Measurements from ENCODE around the gene ELAVL3. TPM values are rescaled to one million over a fixed set of nuclear protein-coding genes. Genes with fewer than 3 reads are reported as not detected.

The ELAVL3 gene
- total RNA-seq, 1 experiment from 2014 or later = 1.2 TPM

DNA sequence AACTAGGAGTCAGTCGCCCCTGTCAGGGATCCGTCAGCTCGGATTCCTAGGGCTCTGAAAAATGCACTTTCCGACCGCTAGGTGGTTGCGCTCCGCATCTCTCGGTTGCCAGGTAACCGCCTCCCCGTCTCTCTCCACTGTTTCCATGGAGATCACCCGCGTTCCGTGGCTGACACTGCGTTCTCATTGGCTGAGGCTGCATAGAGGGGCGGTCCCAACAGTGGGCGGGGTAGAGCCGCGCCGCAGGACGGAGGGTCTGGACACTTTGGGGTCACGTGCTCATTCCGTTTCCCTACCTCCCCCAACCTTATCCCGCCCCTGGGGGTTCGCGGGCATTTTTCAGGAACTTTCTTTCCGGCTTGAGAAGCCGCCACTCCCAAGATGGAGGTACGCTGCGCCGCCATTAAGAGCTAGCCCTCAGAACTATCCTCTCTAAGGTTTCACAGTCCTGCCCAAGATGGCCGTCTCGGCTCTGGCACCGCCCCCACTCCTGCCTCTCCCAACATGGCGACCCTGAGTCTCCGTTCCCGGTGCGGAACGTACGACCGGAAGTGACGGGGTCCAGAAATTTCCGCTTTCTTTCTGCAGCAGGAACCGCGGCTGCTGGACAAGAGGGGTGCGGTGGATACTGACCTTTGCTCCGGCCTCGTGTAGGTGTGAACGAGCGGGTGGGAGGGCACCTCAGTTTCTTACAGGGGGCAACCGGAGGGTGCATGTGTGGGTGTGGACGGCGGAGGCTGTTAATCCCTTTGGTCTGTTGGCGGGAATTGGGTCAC, 45.6 kb downstream of the ELAVL3 start, which contains the start of the genes ODAD3 and PRKCSH:
Gene ODAD3 (minus strand): TSS at position 65 of the 776 bp plus-strand sequence. CDS start 105 bp downstream, outside the sequence.
Gene PRKCSH (plus strand): TSS at position 579 of the 776 bp plus-strand sequence. CDS start 483 bp downstream, outside the sequence.
- Histone ChIP-seq H4K20me1 (ENCODE audit: control insufficient read depth, insufficient read depth, insufficient read length) (no peaks in the 10 kb centered on the region), H3K27me3 (ENCODE audit: insufficient read depth, low read length) (no peaks in the 10 kb centered on the region), H3K23ac (ENCODE audit: insufficient read length, low read depth, low read length) (no peak within 1 kb of the TSS), H3K9me3 (ENCODE audit: control insufficient read depth, low read depth, low read length) (no peaks in the 10 kb centered on the region), H3K23me2 (ENCODE audit: insufficient read length, low read depth, low read length, poor library complexity, severe bottlenecking) (peaks cover 9% of the 10 kb centered on the region), H3K79me2 (ENCODE audit: insufficient read depth, low read length) (peaks cover 4% of the 10 kb centered on the region; the same call in 1 of the 2 replicates), H4K8ac (replicated peaks; ENCODE audit: insufficient read length, low read depth, low read length) (no peak within 1 kb of the TSS), H4K5ac (ENCODE audit: insufficient read length, low read depth, low read length) (peak within 1 kb of the TSS; percentile 80), H3T11ph (ENCODE audit: low read length) (peak within 1 kb of the TSS; percentile 68), H2AFZ (ENCODE audit: low read length) (no peak within 1 kb of the TSS), H2AK5ac (ENCODE audit: insufficient read length, low read length) (no peak within 1 kb of the TSS), H2BK20ac (ENCODE audit: low read depth, low read length, poor library complexity, severe bottlenecking) (no peak within 1 kb of the TSS), H3K4me1 (ENCODE audit: insufficient read depth, low read length) (peaks cover 3% of the 10 kb centered on the region; the same call in 1 of the 2 replicates), H3K56ac (ENCODE audit: insufficient read length, low read depth, low read length) (no peak within 1 kb of the TSS), H2BK120ac (ENCODE audit: low read depth, low read length, poor library complexity, severe bottlenecking) (no peak within 1 kb of the TSS), H3K4ac (ENCODE audit: low read depth, low read length) (no peak within 1 kb of the TSS; the same call in 1 of the 2 replicates), H3K18ac (ENCODE audit: insufficient read length, low read depth, low read length) (peak within 1 kb of the TSS; percentile 80), H3K27ac (ENCODE audit: insufficient read length, low read depth, low read length) (no peak within 1 kb of the TSS), H4K91ac (ENCODE audit: insufficient read length, low read depth, low read length) (no peak within 1 kb of the TSS), H2BK12ac (ENCODE audit: insufficient read length, low read depth, low read length) (no peak within 1 kb of the TSS), H3K9ac (ENCODE audit: extremely low read depth, insufficient read length, low read length) (peak within 1 kb of the TSS; percentile 96), H2BK15ac (ENCODE audit: low read depth, low read length) (no peak within 1 kb of the TSS; the same call in 1 of the 2 replicates), H2BK5ac (ENCODE audit: insufficient read length, low read length) (peak within 1 kb of the TSS; percentile 43), H3K79me1 (ENCODE audit: insufficient read depth, low read depth, low read length, poor library complexity, severe bottlenecking) (peaks cover 7% of the 10 kb centered on the region), H3K4me2 (ENCODE audit: insufficient read depth, insufficient read length, low read length) (peak within 1 kb of the TSS; percentile 94), H3K14ac (ENCODE audit: insufficient read depth, low read length) (peak within 1 kb of the TSS; percentile 94)
- Mint-ChIP-seq H3K27ac (peak within 1 kb of the TSS; percentile 98 to 100 (median 100)), H3K9me3 (no peaks in the 10 kb centered on the region), H3K36me3 (ENCODE audit: insufficient read depth in 1 of 3, low read depth in 3 of 3) (peaks cover 24 to 40% (median 40%) of the 10 kb centered on the region in 3 experiments), H3K4me3 (peak within 1 kb of the TSS; percentile 98 to 100), H3K4me1 (peaks cover 10 to 17% of the 10 kb centered on the region in 2 experiments), H3K27me3 (ENCODE audit: low read depth) (peaks cover 2% of the 10 kb centered on the region; the same call in 1 of the 2 replicates)
- TF ChIP-seq, protein P1, sequence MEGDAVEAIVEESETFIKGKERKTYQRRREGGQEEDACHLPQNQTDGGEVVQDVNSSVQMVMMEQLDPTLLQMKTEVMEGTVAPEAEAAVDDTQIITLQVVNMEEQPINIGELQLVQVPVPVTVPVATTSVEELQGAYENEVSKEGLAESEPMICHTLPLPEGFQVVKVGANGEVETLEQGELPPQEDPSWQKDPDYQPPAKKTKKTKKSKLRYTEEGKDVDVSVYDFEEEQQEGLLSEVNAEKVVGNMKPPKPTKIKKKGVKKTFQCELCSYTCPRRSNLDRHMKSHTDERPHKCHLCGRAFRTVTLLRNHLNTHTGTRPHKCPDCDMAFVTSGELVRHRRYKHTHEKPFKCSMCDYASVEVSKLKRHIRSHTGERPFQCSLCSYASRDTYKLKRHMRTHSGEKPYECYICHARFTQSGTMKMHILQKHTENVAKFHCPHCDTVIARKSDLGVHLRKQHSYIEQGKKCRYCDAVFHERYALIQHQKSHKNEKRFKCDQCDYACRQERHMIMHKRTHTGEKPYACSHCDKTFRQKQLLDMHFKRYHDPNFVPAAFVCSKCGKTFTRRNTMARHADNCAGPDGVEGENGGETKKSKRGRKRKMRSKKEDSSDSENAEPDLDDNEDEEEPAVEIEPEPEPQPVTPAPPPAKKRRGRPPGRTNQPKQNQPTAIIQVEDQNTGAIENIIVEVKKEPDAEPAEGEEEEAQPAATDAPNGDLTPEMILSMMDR (conservative IDR thresholded peaks at IDR 0.05) = peak; percentile 93
- WGBS (ENCODE audit: extremely low coverage, insufficient read length, low lambda C conversion rate) = no CpG with 5 or more reads among the region's 53 CpGs
- DNase-seq = peak; percentile 99
